GM18870 (cell line): Measurements from ENCODE around the gene SMARCA1.

Experiments
- ATAC-seq: cut with Tn5 transposase; IDR thresholded peaks from one replicate; pipeline ENCODE4 v1.9.1; 2021; ENCODE audit warnings: moderate library complexity; ENCODE audit not compliant: unreplicated experiment

SMARCA1 gene

DNA sequence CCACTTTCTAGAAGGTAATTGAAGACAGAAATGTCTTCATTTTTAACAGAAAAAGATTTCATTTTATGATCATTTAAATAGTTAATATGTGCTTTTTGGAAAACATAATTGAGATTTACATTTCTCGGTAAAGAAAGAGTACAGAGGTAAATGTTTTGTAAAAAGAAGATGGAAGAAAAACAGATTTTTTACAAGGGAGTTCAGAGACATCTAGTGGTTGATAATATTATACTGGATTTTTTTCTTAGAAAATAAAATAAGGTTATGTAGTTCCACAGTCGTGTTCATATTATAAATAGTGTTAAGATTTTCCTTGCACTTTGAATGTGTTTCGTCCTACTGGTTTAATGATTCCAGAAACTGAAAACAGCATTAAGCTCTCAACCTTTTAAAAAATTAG lies 60.6 kb downstream of the SMARCA1 start:
- ATAC-seq: no peak

DNA sequence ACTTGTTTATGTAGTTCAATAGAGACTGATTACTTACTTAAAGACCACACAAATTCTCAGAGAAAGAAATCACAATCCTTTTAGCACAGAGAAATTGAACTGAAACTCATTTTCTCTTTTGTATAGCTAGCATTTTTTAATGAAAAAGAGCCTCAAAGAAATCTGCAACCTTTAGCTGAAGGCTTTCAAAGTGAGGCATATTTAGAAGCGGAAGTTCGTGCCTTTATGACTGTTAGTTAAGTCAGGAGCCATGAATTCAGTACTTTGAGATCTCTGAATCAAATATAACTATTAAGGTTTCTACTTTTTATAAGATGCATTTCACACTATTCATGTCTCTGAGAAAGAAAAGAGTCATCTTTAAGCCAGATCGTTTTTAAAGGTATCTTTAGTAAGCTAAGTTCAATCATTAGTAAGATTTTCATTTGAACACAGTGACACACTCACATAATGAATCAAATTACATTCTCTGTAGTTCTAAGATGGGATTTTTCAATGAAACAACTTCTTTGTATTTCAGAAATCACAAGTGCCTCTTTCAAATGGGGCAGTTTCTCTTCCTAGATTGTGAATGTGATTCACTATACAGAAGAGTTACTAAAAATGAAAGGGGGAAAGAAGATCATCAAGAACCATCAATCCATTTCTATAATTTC lies 61.4 kb downstream of the SMARCA1 start:
- ATAC-seq: no peak

DNA sequence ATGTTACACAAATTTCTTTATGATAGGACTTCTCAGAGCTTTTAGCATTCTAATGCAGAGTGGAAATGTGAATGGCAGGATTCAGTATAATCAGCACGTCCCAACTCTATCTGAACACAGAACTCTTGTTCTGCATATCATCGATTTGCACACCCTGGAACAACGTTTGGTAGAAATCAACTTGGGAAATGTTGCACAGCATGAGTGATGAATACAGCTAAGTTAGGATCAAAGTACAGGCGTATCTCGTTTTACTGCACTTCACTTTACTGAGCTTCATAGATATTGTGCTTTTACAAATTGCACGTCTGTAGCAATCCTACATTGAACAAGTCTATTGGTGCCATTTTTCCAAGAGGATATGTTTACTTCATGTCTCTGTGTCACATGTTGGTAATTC lies 70.8 kb downstream of the SMARCA1 start:
- no peak for ATAC-seq

DNA sequence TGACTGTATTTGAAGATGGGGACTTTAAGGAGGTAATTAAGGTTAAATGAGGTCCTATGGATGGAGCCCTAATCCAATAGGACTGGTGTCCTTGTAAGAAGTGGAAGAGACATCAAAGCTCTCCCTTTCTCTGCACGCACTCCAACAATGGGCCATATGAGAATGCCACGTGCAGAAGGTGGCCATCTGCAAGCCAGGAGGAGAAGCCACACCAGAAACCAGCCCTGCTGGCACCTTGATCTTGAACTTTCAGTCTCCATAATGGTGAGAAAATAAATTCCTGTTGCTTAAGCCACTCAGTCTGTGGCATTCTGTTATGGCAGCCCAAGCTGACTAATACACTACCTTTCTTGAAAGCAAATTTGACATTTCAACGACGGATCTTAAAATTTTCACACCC lies 73.2 kb downstream of the SMARCA1 start:
- ATAC-seq: no peak

DNA sequence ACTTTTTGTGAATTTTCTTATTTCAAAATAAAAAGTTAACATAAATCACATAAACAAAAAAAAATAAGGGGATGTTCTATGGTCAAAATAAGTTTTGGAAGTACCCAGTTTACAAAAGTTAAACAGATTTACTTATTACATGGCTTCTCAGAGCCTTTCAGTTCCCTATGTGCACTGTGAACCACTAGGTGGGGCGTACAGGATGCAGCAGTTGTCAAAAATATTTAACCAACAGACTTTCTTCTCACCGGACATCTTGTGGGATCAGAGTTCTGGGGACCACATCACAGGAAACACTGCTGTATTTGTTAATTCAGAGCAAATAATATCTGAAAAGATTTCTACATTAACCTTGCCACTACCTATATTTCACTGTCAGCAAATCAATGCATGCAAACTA lies 74.1 kb downstream of the SMARCA1 start:
- ATAC-seq: no peak

DNA sequence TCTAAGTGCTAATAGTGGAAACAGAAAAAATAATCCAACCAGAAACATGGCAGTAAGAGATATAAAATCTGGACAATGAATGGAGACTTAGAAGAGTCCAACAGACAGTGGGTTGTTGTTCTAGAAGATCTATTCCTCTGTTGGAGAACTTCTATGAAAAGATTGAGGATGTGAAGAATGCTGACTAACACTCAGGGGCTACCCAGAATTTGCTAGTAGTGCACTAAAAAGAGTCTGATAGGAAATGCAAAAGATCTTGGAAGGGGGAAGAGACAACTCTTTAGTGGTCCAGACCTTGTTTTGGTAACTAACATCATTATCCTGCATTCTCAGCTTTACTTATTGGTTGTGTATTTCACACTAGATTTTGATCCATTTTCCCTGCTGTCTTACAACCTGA lies 77.9 kb downstream of the SMARCA1 start:
- no peak for ATAC-seq

DNA sequence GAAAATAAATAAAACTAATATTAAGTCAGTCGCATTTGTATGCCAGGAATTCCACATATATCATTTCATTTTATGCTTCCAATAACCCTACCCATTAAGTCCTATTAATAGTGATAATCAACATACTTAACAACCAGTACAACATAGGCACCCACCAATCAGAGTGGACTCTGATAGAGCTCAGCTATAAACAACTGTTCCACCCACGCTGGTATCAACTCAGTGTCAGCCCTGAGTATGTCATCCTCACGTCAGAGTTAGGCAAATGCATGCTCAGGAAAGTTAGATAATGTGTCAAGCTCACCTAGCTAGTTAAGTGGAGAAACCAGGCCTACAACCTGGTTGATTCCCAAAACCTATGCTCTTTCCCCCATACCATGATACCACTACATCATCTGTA lies 89.3 kb downstream of the SMARCA1 start:
- no peak for ATAC-seq

DNA sequence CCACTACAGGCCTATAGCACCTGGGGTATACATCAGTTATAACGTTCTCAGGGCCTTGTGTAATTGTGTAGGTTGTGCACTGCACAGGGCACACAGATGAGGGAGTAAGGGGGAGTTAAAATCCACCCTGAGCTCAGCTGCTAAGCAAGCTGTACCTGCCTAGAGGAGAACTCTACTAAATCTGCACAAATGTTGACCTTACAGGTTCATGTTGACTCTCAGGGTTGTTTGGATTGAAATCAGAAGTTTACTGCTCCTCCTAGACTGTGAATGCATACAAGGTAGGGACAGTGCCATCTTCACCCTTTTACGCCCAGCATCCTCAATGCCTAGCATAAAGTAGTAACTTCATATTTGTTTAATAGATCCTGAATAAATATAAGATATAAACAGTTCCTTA lies 89.8 kb downstream of the SMARCA1 start:
- ATAC-seq: no peak

DNA sequence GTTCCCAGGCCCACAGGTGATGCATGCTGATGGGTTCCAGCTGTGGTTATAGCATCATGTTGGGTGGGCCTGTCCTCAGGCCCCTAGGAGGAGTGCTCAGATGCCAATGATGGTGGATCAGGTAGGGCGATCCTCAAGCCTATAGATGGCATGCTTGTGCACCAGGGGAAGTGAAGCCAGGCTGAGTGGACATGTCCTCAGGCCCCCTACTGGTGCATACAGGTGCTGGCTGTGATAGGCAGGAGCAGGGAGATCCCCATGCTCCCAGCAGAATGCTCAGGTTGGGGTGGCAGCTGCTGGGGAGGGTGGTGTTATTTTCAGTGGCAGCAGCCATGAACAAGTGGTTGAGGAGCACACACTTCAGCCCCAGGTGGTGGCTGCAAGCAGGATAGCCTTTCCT lies 96.0 kb downstream of the SMARCA1 start:
- no peak for ATAC-seq

DNA sequence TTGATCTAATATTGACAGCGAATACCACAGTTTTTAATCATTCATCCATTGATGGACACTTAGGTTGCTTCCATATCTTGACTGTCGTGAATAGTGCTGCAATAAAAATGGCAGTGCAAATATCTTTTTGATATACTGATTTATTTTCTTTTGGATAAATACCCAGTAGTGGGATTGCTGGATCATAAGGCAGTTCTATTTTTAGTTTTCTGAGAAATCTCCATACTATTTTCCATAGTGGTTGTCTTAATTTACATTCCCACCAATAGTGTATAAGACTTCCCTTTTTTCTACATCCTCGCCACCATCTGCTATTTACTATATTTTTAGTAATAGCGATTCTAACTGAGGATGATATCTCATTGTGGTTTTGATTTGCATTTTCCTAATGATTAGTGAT lies 100.1 kb downstream of the SMARCA1 start:
- ATAC-seq: no peak

DNA sequence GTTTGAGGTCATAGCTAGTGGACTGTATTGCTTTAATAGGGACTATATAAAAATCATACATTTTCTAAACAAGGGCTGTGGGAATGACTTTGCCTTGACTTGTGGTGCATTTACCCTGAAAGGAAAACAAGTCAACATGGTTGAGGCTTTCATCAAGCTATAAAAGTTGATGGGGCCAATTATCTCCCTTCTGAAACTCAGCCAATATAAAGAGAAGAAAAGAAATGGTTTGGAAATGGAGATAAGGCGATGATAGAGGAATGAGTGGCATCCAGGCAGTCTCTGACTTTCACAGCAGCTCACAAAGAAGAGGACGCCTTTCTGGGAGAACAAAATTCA lies 118.7 kb downstream of the SMARCA1 start:
- no peak for ATAC-seq

DNA sequence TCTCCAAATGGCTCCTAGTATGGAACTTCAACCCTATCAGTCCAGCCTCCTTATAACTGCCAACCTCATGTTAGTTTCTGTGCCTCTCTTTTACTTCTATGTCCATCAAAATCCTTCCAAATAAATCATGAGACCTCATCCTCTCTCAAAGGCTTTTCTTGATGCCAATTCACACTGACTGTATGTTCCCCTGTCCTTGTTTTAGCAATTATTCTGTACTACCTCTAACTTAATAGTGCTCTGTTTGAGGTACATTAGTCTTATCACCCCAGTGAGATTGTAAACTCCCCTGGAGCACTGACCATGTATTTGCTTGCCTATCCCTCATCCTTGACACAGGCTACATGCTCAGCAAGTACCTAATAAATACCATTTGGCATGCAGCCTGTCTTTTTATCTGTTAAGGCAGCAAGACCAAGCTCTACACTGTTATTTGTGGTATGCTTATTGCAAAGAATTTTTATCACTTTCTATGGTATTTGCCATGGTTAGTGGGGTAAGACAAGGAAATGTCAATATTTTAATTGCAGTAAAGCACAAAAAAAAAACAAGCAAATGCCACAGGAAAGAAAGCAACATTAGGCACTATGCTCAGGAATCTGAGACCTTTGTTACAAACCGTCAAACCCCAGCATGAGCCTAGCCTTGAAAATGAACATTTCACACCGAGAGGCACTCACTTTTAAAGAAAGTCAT lies 119.2 kb downstream of the SMARCA1 start:
- no peak for ATAC-seq
